Testis (tissue), 3 donors: ENCODE data around the gene ARHGAP31. TPM values are rescaled to one million over a fixed set of nuclear protein-coding genes. Genes with fewer than 3 reads are reported as not detected.

ENCODE experiments used
- DNase-seq: peaks from one replicate; pipeline ENCODE4 v3.0.0-alpha.2; 2019
- H3K27ac ChIP-seq, 2 donors: fragments of 200-600 bp; sonication (generic); one replicate each; pipeline ENCODE4 v1.5.1; 2019
- H3K27me3 ChIP-seq: fragments of 200-600 bp; sonication (generic); one replicate; pipeline ENCODE4 v1.5.1; 2019
- H3K36me3 ChIP-seq: fragments of 200-600 bp; sonication (generic); one replicate; pipeline ENCODE4 v1.5.1; 2017; ENCODE audit warnings: low read depth; ENCODE audit errors: missing control alignments
- H3K4me1 ChIP-seq: fragments of 200-600 bp; sonication (generic); one replicate; pipeline ENCODE4 v1.5.1; 2019
- H3K4me3 ChIP-seq, 2 donors: fragments of 200-600 bp; sonication (generic); one replicate each; pipeline ENCODE4 v1.5.1; 2017 to 2019
- H3K9me3 ChIP-seq: fragments of 200-600 bp; sonication (generic); one replicate; pipeline ENCODE4 v1.5.1; 2017
- POLR2A ChIP-seq: fragments of 450-650 bp; IDR thresholded peaks from one replicate; pipeline ENCODE4 v1.6.1; 2017; ENCODE audit warnings: antibody characterized with exemption, mild to moderate bottlenecking, moderate library complexity
- WGBS, 2 donors: methylation state at CpG; one replicate each; pipeline ENCODE4 v1.1.5; 2018; 5-methylcytosine and 5-hydroxymethylcytosine counted together
- intact Hi-C: fragments of 100-400 bp; cut with DNase I; formaldehyde crosslinking; loops from one replicate; pipeline ENCODE4 v1.15.1; 2023; ENCODE audit warnings: low total_unique reads
- polyA plus RNA-seq: library from polyadenylated mRNA; stranded (reverse); fragments of 350-450 nt; fragmentation: Illumina TruSeq; extraction: RNeasy Lipid Tissue Mini Kit (QIAGEN cat#74804); gene quantifications from one replicate; pipeline ENCODE4 v1.2.3, GENCODE V29; 2014; ENCODE audit warnings: low read depth, low replicate concordance; ENCODE audit not compliant: insufficient read depth
- total RNA-seq, 2 donors: library from RNA; depleted of rRNA; stranded (reverse); fragments of >200 nt; gene quantifications; one replicate each; pipeline ENCODE4 v1.2.3, GENCODE V29; 2016
- TF ChIP-seq, protein P1 (sequence below), 3 experiments: fragments of 450-650 bp in 2 of 3; fragments of 200-600 bp in 1 of 3; sonication (generic) in 1 of 3; IDR thresholded peaks; one replicate each; pipeline ENCODE4 v1.5.1; 2016 to 2019; ENCODE audit warnings: antibody characterized with exemption in 3 of 3, mild to moderate bottlenecking in 2 of 3, moderate library complexity in 1 of 3

Gene ARHGAP31
- total and polyA plus RNA-seq, 3 donors from 2014 or later = 5.2 to 6.2 (median 5.6) TPM

DNA sequence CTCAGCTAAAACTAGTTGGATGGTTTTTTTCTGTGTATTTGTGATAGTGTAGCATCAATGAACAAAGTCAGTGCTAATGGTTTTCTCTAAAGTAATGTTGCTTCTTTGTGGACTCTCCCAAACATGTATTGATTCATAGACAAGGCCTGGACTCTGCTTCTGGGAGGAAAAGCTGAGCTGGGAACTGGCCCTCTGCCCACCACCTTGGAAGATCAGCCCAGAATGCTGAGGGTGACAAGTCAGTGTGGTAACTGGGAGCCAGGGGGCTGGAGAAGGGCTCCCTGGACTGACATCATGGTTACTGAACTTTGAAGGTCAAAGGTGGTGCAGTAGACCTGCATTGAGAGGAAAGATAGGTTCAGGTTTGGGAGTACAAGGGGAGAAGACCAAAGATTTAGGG, 3.0 kb downstream of the ARHGAP31 start:
- no peaks in the 10 kb centered on the region for H3K4me1 ChIP-seq
- no peak overlapping the region for H3K27ac ChIP-seq
- no peak overlapping the region for H3K4me3 ChIP-seq
- TF ChIP-seq POLR2A = no peak
- TF ChIP-seq, protein P1, sequence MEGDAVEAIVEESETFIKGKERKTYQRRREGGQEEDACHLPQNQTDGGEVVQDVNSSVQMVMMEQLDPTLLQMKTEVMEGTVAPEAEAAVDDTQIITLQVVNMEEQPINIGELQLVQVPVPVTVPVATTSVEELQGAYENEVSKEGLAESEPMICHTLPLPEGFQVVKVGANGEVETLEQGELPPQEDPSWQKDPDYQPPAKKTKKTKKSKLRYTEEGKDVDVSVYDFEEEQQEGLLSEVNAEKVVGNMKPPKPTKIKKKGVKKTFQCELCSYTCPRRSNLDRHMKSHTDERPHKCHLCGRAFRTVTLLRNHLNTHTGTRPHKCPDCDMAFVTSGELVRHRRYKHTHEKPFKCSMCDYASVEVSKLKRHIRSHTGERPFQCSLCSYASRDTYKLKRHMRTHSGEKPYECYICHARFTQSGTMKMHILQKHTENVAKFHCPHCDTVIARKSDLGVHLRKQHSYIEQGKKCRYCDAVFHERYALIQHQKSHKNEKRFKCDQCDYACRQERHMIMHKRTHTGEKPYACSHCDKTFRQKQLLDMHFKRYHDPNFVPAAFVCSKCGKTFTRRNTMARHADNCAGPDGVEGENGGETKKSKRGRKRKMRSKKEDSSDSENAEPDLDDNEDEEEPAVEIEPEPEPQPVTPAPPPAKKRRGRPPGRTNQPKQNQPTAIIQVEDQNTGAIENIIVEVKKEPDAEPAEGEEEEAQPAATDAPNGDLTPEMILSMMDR (IDR thresholded peaks at IDR 0.05) = no peak
- no peak for DNase-seq
- H3K27me3 ChIP-seq = no peaks in the 10 kb centered on the region
- H3K36me3 ChIP-seq = no peaks in the 10 kb centered on the region
- intact Hi-C loops = no loop called here
- no peaks in the 10 kb centered on the region for H3K9me3 ChIP-seq

DNA sequence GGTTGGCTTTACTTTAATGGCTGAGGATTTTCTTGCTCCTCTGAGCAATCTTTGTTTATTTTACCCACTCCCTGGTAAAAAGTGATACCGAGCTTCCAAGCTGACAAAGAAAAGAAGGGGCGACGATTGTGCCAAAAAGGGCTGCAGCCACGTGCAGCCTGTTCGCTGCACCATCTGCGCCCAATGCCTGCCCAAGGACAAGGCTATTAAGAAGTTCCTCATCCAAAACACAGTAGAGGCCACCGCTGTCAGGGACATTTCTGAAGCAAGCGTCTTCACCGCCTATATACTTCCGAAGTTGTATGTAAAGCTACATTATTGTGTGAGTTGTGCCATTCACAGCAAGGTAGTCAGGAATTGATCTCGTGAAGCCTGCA, 4.4 kb downstream of the ARHGAP31 start:
- H3K4me3 ChIP-seq = no peak overlapping the region
- 84 to 92% methylated on average over 11 of the region's 11 CpGs for WGBS, 2 donors
- intact Hi-C loops = no loop called here
- no peaks in the 10 kb centered on the region for H3K4me1 ChIP-seq
- DNase-seq = no peak
- no peaks in the 10 kb centered on the region for H3K27me3 ChIP-seq
- no peaks in the 10 kb centered on the region for H3K9me3 ChIP-seq
- H3K27ac ChIP-seq = no peak overlapping the region
- H3K36me3 ChIP-seq = no peaks in the 10 kb centered on the region
- TF ChIP-seq POLR2A = no peak
- TF ChIP-seq, protein P1 (IDR thresholded peaks at IDR 0.05) = no peak

DNA sequence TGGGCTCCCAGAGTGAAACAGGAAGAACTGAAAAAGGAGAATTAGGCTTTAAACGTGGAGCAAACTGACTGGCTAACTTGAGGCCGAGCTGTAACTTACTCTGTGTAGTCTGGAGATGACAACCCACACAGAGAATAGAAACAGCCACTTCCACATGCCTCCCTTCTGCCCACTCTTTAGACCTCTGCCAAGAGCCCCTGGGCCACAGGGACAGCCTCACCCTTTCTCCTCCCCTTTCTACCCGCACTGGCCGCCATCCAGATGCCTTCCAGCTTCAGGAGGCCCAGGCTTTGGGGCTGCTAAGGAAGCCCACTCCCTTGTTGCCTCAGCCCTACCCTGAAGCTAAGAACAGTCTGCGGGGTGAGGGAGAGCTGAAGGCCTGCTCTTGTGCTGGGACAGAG, 6.8 kb downstream of the ARHGAP31 start:
- Histone ChIP-seq H3K9me3 (no peaks in the 10 kb centered on the region), H3K27ac (no peak overlapping the region), H3K4me3 (no peak overlapping the region), H3K36me3 (no peaks in the 10 kb centered on the region), H3K4me1 (no peaks in the 10 kb centered on the region), H3K27me3 (no peaks in the 10 kb centered on the region)
- 71 to 81% methylated on average over 5 of the region's 5 CpGs for WGBS, 2 donors
- intact Hi-C loops = no loop called here
- DNase-seq = no peak
- TF ChIP-seq, protein P1 (IDR thresholded peaks at IDR 0.05) = no peak
- TF ChIP-seq POLR2A = no peak

DNA sequence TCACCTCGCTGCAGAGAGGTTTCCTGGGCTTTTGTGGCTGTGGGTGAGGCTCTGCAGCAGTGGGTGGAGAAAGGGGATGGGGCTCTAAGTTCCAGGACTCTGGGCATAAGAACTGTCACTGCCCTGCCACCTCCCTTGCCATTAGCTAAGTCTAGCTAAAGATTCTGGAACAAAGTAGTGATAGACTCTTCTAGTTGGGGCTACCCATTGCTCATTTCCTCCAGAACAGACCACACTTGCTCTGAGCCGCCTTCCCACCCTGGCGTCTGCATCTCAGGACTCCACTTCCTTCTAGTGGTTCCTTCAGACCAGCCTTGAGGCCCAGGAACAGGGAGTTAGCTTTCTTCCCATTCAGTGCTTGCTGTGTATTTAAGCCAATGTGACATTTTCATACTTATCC, 7.5 kb downstream of the ARHGAP31 start:
- H3K4me3 ChIP-seq = no peak overlapping the region
- WGBS, 2 donors = 63 to 79% methylated on average over 3 of the region's 3 CpGs
- H3K36me3 ChIP-seq = no peaks in the 10 kb centered on the region
- H3K27me3 ChIP-seq = no peaks in the 10 kb centered on the region
- H3K27ac ChIP-seq = no peak overlapping the region
- no peaks in the 10 kb centered on the region for H3K4me1 ChIP-seq
- intact Hi-C loops = no loop called here
- no peak for DNase-seq
- no peaks in the 10 kb centered on the region for H3K9me3 ChIP-seq
- TF ChIP-seq, protein P1 (IDR thresholded peaks at IDR 0.05) = no peak
- no peak for TF ChIP-seq POLR2A

DNA sequence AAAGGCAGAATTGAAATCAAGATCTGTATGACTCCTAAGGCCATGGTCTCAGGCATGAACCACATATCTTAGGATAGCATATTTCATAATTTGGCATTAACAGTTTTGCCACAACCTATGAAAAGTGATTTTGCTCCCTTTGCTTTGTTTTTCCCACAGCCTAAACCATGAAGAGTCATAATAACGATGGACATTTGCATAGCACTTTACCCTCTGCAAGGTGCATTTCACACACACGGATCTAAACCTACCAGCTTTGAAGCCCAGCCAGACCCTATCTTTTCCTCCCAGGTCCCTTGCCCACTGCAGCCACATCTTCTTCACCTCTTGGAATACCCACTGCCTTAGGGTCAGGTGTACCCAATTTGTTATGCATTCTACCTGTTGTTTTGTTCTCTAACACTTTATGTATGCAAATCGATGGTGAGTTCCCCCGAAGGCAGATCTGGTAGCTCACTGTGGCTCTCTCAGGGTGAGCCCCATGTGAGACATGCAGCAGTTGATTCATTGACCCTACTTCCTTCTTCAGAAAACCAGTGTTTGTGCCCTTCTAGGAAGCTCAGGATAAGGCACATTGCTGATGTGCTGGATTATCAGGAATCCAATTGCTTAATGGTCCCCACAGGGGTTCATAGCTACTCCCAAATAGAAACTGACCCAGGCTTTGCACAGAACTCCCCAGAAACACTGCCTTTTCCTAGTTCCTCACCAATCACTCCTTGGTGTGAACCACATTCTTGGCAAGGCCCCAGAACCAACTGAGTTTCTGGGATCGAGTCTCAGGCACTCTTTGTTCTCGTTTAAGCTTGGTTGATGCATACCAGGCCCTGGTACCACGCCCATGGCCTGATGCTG, 8.7 kb downstream of the ARHGAP31 start:
- no peaks in the 10 kb centered on the region for H3K4me1 ChIP-seq

More for the DNA sequence above, 8.7 kb downstream of the ARHGAP31 start:
- H3K36me3 ChIP-seq = no peaks in the 10 kb centered on the region
- H3K27ac ChIP-seq = no peak overlapping the region
- WGBS, 2 donors = 80 to 86% methylated on average over 7 of the region's 7 CpGs
- H3K9me3 ChIP-seq = no peaks in the 10 kb centered on the region
- TF ChIP-seq POLR2A = no peak
- TF ChIP-seq, protein P1 (IDR thresholded peaks at IDR 0.05) = no peak
- no peaks in the 10 kb centered on the region for H3K27me3 ChIP-seq
- intact Hi-C loops = no loop called here
- H3K4me3 ChIP-seq = no peak overlapping the region
- no peak for DNase-seq
